ENCODE results near the gene ASL. TPM values are rescaled to one million over a fixed set of nuclear protein-coding genes. Genes with fewer than 3 reads are reported as not detected.
"Not testable (repeated sequence)": the region's sequence is repeated elsewhere in the genome, so short reads cannot be mapped to it uniquely, and the experiment has no call there.

Gene ASL
- 35.1 and 35.5 TPM in 2 replicates for total RNA-seq (ENCODE audit: low replicate concordance)
- long read RNA-seq, transcript ASL-201 (17 exons, 2,143 nt): major isoform, 47 of 96 reads
- long read RNA-seq, transcript ASL-205 (16 exons, 1,622 nt): minor isoform, 12 of 96 reads
- long read RNA-seq, partial matches to known transcripts: 9 of 96 reads
- long read RNA-seq, other reads (novel, unspliced or antisense): 26 of 96 reads

GRCh38 chr7:66075590-66076461 is at the start of gene ASL:
ASL (plus strand) TSS chr7:66075819; CDS start chr7:66076082, 263 bp downstream.
- peak within 1 kb of the TSS; percentile 91 for H3K4me3 Mint-ChIP-seq
- TF ChIP-seq CTCF (conservative IDR thresholded peaks at IDR 0.05): peak; percentile 20
- no peaks in the 10 kb centered on the region for H3K36me3 Mint-ChIP-seq
- DNase-seq (ENCODE audit: extremely low spot score, unreplicated experiment): peak; percentile 95
- H3K9me3 Mint-ChIP-seq: no peaks in the 10 kb centered on the region
- H3K27me3 Mint-ChIP-seq: no peaks in the 10 kb centered on the region
- H3K27ac Mint-ChIP-seq: peak within 1 kb of the TSS; percentile 88
- H3K4me1 Mint-ChIP-seq (ENCODE audit: unreplicated experiment): peaks cover 8% of the 10 kb centered on the region

- H3K4me1 Mint-ChIP-seq (ENCODE audit: unreplicated experiment); H3K36me3 Mint-ChIP-seq; H3K27ac Mint-ChIP-seq; H3K9me3 Mint-ChIP-seq; H3K4me3 Mint-ChIP-seq; DNase-seq (ENCODE audit: extremely low spot score, unreplicated experiment); H3K27me3 Mint-ChIP-seq: not testable (repeated sequence)
Measured at GRCh38 chr7:66028342-66028741, 47.3 kb upstream of the ASL start.

- no peaks in the 10 kb centered on the region for H3K27me3 Mint-ChIP-seq
- no peak overlapping the region for H3K4me3 Mint-ChIP-seq
- DNase-seq (ENCODE audit: extremely low spot score, unreplicated experiment): no peak
- H3K36me3 Mint-ChIP-seq: no peaks in the 10 kb centered on the region
- TF ChIP-seq CTCF (conservative IDR thresholded peaks at IDR 0.05): no peak
- no peak overlapping the region for H3K27ac Mint-ChIP-seq
- no peaks in the 10 kb centered on the region for H3K4me1 Mint-ChIP-seq (ENCODE audit: unreplicated experiment)
- no peaks in the 10 kb centered on the region for H3K9me3 Mint-ChIP-seq
Measured at GRCh38 chr7:66033471-66034385, 41.9 kb upstream of the ASL start.

GRCh38 chr7:66034436-66035010 is 41.1 kb upstream of the ASL start:
- H3K36me3 Mint-ChIP-seq; DNase-seq (ENCODE audit: extremely low spot score, unreplicated experiment); H3K4me3 Mint-ChIP-seq; H3K9me3 Mint-ChIP-seq; H3K4me1 Mint-ChIP-seq (ENCODE audit: unreplicated experiment); H3K27me3 Mint-ChIP-seq; H3K27ac Mint-ChIP-seq: not testable (repeated sequence)

- H3K4me1 Mint-ChIP-seq (ENCODE audit: unreplicated experiment): no peaks in the 10 kb centered on the region
- no peaks in the 10 kb centered on the region for H3K27me3 Mint-ChIP-seq
Measured at GRCh38 chr7:66036382-66036781, 39.2 kb upstream of the ASL start.

More at GRCh38 chr7:66036382-66036781, 39.2 kb upstream of the ASL start:
- no peaks in the 10 kb centered on the region for H3K36me3 Mint-ChIP-seq
- DNase-seq (ENCODE audit: extremely low spot score, unreplicated experiment): no peak
- H3K4me3 Mint-ChIP-seq: no peak overlapping the region
- no peak overlapping the region for H3K27ac Mint-ChIP-seq
- no peak for TF ChIP-seq CTCF (conservative IDR thresholded peaks at IDR 0.05)
- H3K9me3 Mint-ChIP-seq: no peaks in the 10 kb centered on the region

Data from type B pancreatic cell (in vitro differentiated cells).